ENCODE data around the gene C9orf72. TPM values are rescaled to one million over a fixed set of nuclear protein-coding genes. Genes with fewer than 3 reads are reported as not detected.

C9orf72 gene
- total RNA-seq, 1 donor from 2014 or later = 15.1 TPM

- no peak overlapping the region for H3K27ac ChIP-seq (ENCODE audit: low read depth, low read length)
- no peak overlapping the region for H3K4me3 ChIP-seq (ENCODE audit: low read length in 3 of 3)
- no peaks in the 10 kb centered on the region for H3K9me3 ChIP-seq (ENCODE audit: control insufficient read depth in 3 of 3, low read length in 3 of 3)
Observed at GRCh38 chr9:27520986-27521385, 52.3 kb downstream of the C9orf72 start.

GRCh38 chr9:27519466-27520465 is 53.5 kb downstream of the C9orf72 start:
- no peak overlapping the region for H3K9ac ChIP-seq (ENCODE audit: low read depth in 1 of 3, low read length in 3 of 3)
- H3K9me3 ChIP-seq (ENCODE audit: control insufficient read depth in 3 of 3, low read length in 3 of 3) = no peaks in the 10 kb centered on the region
- H3K27ac ChIP-seq (ENCODE audit: low read depth, low read length) = no peak overlapping the region
- no peaks in the 10 kb centered on the region for H3K27me3 ChIP-seq (ENCODE audit: control insufficient read depth in 3 of 3, insufficient read depth in 3 of 3, low read length in 3 of 3)
- no peaks in the 10 kb centered on the region for H3K36me3 ChIP-seq (ENCODE audit: control insufficient read depth in 3 of 3, insufficient read depth in 3 of 3, low read length in 3 of 3)
- peaks cover under 1 to 3% (median under 1%) of the 10 kb centered on the region in 3 donors for H3K4me1 ChIP-seq (ENCODE audit: control insufficient read depth in 3 of 3, insufficient read depth in 3 of 3, low read length in 3 of 3)
- no peak overlapping the region for H3K4me3 ChIP-seq (ENCODE audit: low read length in 3 of 3)

More at GRCh38 chr9:27520986-27521385, 52.3 kb downstream of the C9orf72 start:
- no peaks in the 10 kb centered on the region for H3K36me3 ChIP-seq (ENCODE audit: control insufficient read depth in 3 of 3, insufficient read depth in 3 of 3, low read length in 3 of 3)
- no peaks in the 10 kb centered on the region for H3K4me1 ChIP-seq (ENCODE audit: control insufficient read depth in 3 of 3, insufficient read depth in 3 of 3, low read length in 3 of 3)
- H3K9ac ChIP-seq (ENCODE audit: low read depth in 1 of 3, low read length in 3 of 3) = no peak overlapping the region
- H3K27me3 ChIP-seq (ENCODE audit: control insufficient read depth in 3 of 3, insufficient read depth in 3 of 3, low read length in 3 of 3) = no peaks in the 10 kb centered on the region

GRCh38 chr9:27518809-27519208 is 54.5 kb downstream of the C9orf72 start:
- H3K36me3 ChIP-seq (ENCODE audit: control insufficient read depth in 3 of 3, insufficient read depth in 3 of 3, low read length in 3 of 3) = no peaks in the 10 kb centered on the region
- no peak overlapping the region for H3K27ac ChIP-seq (ENCODE audit: low read depth, low read length)
- no peak overlapping the region for H3K4me3 ChIP-seq (ENCODE audit: low read length in 3 of 3)
- peaks cover 4 to 8% (median 4%) of the 10 kb centered on the region in 3 donors for H3K4me1 ChIP-seq (ENCODE audit: control insufficient read depth in 3 of 3, insufficient read depth in 3 of 3, low read length in 3 of 3)
- no peaks in the 10 kb centered on the region for H3K27me3 ChIP-seq (ENCODE audit: control insufficient read depth in 3 of 3, insufficient read depth in 3 of 3, low read length in 3 of 3)
- no peak overlapping the region for H3K9ac ChIP-seq (ENCODE audit: low read depth in 1 of 3, low read length in 3 of 3)
- H3K9me3 ChIP-seq (ENCODE audit: control insufficient read depth in 3 of 3, low read length in 3 of 3) = no peaks in the 10 kb centered on the region

GRCh38 chr9:27518006-27518405 is 55.3 kb downstream of the C9orf72 start:
- Histone ChIP-seq H3K36me3 (ENCODE audit: control insufficient read depth in 3 of 3, insufficient read depth in 3 of 3, low read length in 3 of 3) (no peaks in the 10 kb centered on the region), H3K4me3 (ENCODE audit: low read length in 3 of 3) (no peak overlapping the region), H3K27me3 (ENCODE audit: control insufficient read depth in 3 of 3, insufficient read depth in 3 of 3, low read length in 3 of 3) (no peaks in the 10 kb centered on the region)

GRCh38 chr9:27514551-27514950 is 58.7 kb downstream of the C9orf72 start:
- peaks cover 4 to 8% (median 4%) of the 10 kb centered on the region in 3 donors for H3K4me1 ChIP-seq (ENCODE audit: control insufficient read depth in 3 of 3, insufficient read depth in 3 of 3, low read length in 3 of 3)
- H3K36me3 ChIP-seq (ENCODE audit: control insufficient read depth in 3 of 3, insufficient read depth in 3 of 3, low read length in 3 of 3) = no peaks in the 10 kb centered on the region
- H3K27ac ChIP-seq (ENCODE audit: low read depth, low read length) = no peak overlapping the region
- no peaks in the 10 kb centered on the region for H3K27me3 ChIP-seq (ENCODE audit: control insufficient read depth in 3 of 3, insufficient read depth in 3 of 3, low read length in 3 of 3)
- no peaks in the 10 kb centered on the region for H3K9me3 ChIP-seq (ENCODE audit: control insufficient read depth in 3 of 3, low read length in 3 of 3)
- no peak overlapping the region for H3K9ac ChIP-seq (ENCODE audit: low read depth in 1 of 3, low read length in 3 of 3)
- no peak overlapping the region for H3K4me3 ChIP-seq (ENCODE audit: low read length in 3 of 3)

More at GRCh38 chr9:27518006-27518405, 55.3 kb downstream of the C9orf72 start:
- peaks cover 4 to 8% (median 4%) of the 10 kb centered on the region in 3 donors for H3K4me1 ChIP-seq (ENCODE audit: control insufficient read depth in 3 of 3, insufficient read depth in 3 of 3, low read length in 3 of 3)
- no peaks in the 10 kb centered on the region for H3K9me3 ChIP-seq (ENCODE audit: control insufficient read depth in 3 of 3, low read length in 3 of 3)
- no peak overlapping the region for H3K27ac ChIP-seq (ENCODE audit: low read depth, low read length)
- no peak overlapping the region for H3K9ac ChIP-seq (ENCODE audit: low read depth in 1 of 3, low read length in 3 of 3)

GRCh38 chr9:27511771-27512170 is 61.5 kb downstream of the C9orf72 start:
- Histone ChIP-seq H3K4me1 (ENCODE audit: control insufficient read depth in 3 of 3, insufficient read depth in 3 of 3, low read length in 3 of 3) (peaks cover 4 to 8% (median 4%) of the 10 kb centered on the region in 3 donors), H3K4me3 (ENCODE audit: low read length in 3 of 3) (no peak overlapping the region), H3K9me3 (ENCODE audit: control insufficient read depth in 3 of 3, low read length in 3 of 3) (no peaks in the 10 kb centered on the region), H3K27me3 (ENCODE audit: control insufficient read depth in 3 of 3, insufficient read depth in 3 of 3, low read length in 3 of 3) (no peaks in the 10 kb centered on the region), H3K9ac (ENCODE audit: low read depth in 1 of 3, low read length in 3 of 3) (no peak overlapping the region), H3K27ac (ENCODE audit: low read depth, low read length) (no peak overlapping the region), H3K36me3 (ENCODE audit: control insufficient read depth in 3 of 3, insufficient read depth in 3 of 3, low read length in 3 of 3) (no peaks in the 10 kb centered on the region)

- Histone ChIP-seq H3K4me3 (ENCODE audit: low read length in 3 of 3) (no peak overlapping the region), H3K27me3 (ENCODE audit: control insufficient read depth in 3 of 3, insufficient read depth in 3 of 3, low read length in 3 of 3) (no peaks in the 10 kb centered on the region), H3K4me1 (ENCODE audit: control insufficient read depth in 3 of 3, insufficient read depth in 3 of 3, low read length in 3 of 3) (peaks cover 4 to 8% (median 4%) of the 10 kb centered on the region in 3 donors), H3K9ac (ENCODE audit: low read depth in 1 of 3, low read length in 3 of 3) (no peak overlapping the region), H3K36me3 (ENCODE audit: control insufficient read depth in 3 of 3, insufficient read depth in 3 of 3, low read length in 3 of 3) (no peaks in the 10 kb centered on the region), H3K27ac (ENCODE audit: low read depth, low read length) (no peak overlapping the region), H3K9me3 (ENCODE audit: control insufficient read depth in 3 of 3, low read length in 3 of 3) (no peaks in the 10 kb centered on the region)
Observed at GRCh38 chr9:27510780-27511179, 62.5 kb downstream of the C9orf72 start.

GRCh38 chr9:27506981-27507380 is 66.3 kb downstream of the C9orf72 start:
- Histone ChIP-seq H3K27ac (ENCODE audit: low read depth, low read length) (no peak overlapping the region), H3K27me3 (ENCODE audit: control insufficient read depth in 3 of 3, insufficient read depth in 3 of 3, low read length in 3 of 3) (no peaks in the 10 kb centered on the region), H3K9ac (ENCODE audit: low read depth in 1 of 3, low read length in 3 of 3) (no peak overlapping the region), H3K9me3 (ENCODE audit: control insufficient read depth in 3 of 3, low read length in 3 of 3) (peaks cover 0 to 4% (median 0%) of the 10 kb centered on the region in 3 donors), H3K36me3 (ENCODE audit: control insufficient read depth in 3 of 3, insufficient read depth in 3 of 3, low read length in 3 of 3) (no peaks in the 10 kb centered on the region), H3K4me1 (ENCODE audit: control insufficient read depth in 3 of 3, insufficient read depth in 3 of 3, low read length in 3 of 3) (no peaks in the 10 kb centered on the region), H3K4me3 (ENCODE audit: low read length in 3 of 3) (no peak overlapping the region)

GRCh38 chr9:27505744-27506161 is 67.5 kb downstream of the C9orf72 start:
- no peaks in the 10 kb centered on the region for H3K4me1 ChIP-seq (ENCODE audit: control insufficient read depth in 3 of 3, insufficient read depth in 3 of 3, low read length in 3 of 3)
- H3K27ac ChIP-seq (ENCODE audit: low read depth, low read length) = no peak overlapping the region
- H3K9me3 ChIP-seq (ENCODE audit: control insufficient read depth in 3 of 3, low read length in 3 of 3) = peaks cover 0 to 4% (median 0%) of the 10 kb centered on the region in 3 donors
- no peaks in the 10 kb centered on the region for H3K27me3 ChIP-seq (ENCODE audit: control insufficient read depth in 3 of 3, insufficient read depth in 3 of 3, low read length in 3 of 3)
- H3K36me3 ChIP-seq (ENCODE audit: control insufficient read depth in 3 of 3, insufficient read depth in 3 of 3, low read length in 3 of 3) = no peaks in the 10 kb centered on the region
- H3K9ac ChIP-seq (ENCODE audit: low read depth in 1 of 3, low read length in 3 of 3) = no peak overlapping the region
- H3K4me3 ChIP-seq (ENCODE audit: low read length in 3 of 3) = no peak overlapping the region

GRCh38 chr9:27504259-27504658 is 69.0 kb downstream of the C9orf72 start:
- Histone ChIP-seq H3K9me3 (ENCODE audit: control insufficient read depth in 3 of 3, low read length in 3 of 3) (peaks cover 0 to 4% (median 0%) of the 10 kb centered on the region in 3 donors), H3K36me3 (ENCODE audit: control insufficient read depth in 3 of 3, insufficient read depth in 3 of 3, low read length in 3 of 3) (no peaks in the 10 kb centered on the region), H3K27ac (ENCODE audit: low read depth, low read length) (no peak overlapping the region)

More at GRCh38 chr9:27504259-27504658, 69.0 kb downstream of the C9orf72 start:
- Histone ChIP-seq H3K4me3 (ENCODE audit: low read length in 3 of 3) (no peak overlapping the region), H3K27me3 (ENCODE audit: control insufficient read depth in 3 of 3, insufficient read depth in 3 of 3, low read length in 3 of 3) (no peaks in the 10 kb centered on the region), H3K9ac (ENCODE audit: low read depth in 1 of 3, low read length in 3 of 3) (no peak overlapping the region), H3K4me1 (ENCODE audit: control insufficient read depth in 3 of 3, insufficient read depth in 3 of 3, low read length in 3 of 3) (no peaks in the 10 kb centered on the region)
